ENCODE data around the gene ICAM3.

DNA sequence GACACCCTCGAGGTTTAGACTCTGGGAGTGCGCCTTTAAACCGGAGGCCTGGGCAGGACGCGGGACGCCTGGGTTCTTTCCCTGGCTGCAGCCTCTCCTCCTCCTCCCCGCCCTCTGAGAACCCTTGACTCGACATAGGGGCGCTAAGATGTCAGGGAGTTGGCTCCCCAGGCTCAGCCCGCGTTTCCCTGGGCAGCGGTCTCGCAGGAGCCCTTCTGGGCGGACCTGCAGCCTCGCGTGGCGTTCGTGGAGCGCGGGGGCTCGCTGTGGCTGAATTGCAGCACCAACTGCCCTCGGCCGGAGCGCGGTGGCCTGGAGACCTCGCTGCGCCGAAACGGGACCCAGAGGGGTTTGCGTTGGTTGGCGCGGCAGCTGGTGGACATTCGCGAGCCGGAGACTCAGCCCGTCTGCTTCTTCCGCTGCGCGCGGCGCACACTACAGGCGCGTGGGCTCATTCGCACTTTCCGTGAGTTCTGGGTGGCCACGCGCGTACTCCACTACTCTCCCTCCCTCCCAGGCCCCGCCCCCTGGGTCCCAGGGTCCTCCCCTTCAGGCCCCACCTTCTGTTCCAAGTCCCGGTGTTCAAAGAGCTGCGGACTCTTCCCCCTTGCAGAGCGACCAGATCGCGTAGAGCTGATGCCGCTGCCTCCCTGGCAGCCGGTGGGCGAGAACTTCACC lies 48.4 kb downstream of the ICAM3 start:
- TF ChIP-seq CTCF (optimal IDR thresholded peaks at IDR 0.05 in 1 of 3, IDR thresholded peaks at IDR 0.05 in 1 of 3, conservative IDR thresholded peaks at IDR 0.05 in 1 of 3; ENCODE audit: extremely low read depth in 1 of 3, insufficient read depth in 2 of 3, low read length in 3 of 3): no peak
- no peak for TF ChIP-seq EZH2 (IDR thresholded peaks at IDR 0.05; ENCODE audit: low read length)

Data from keratinocyte (primary cell).